MM.1S (cell line): ENCODE data around the gene ELOVL2.

Experiments
- CTCF ChIP-seq: fragments of 300-600 bp; sonication (generic); IDR thresholded peaks from 2 replicates; pipeline ENCODE4 v1.5.1; 2016; ENCODE audit warnings: antibody characterized with exemption, low read length, mixed read lengths
- EZH2 ChIP-seq: fragments of 300-600 bp; sonication (generic); optimal IDR thresholded peaks from 2 replicates; pipeline ENCODE3; 2017; ENCODE audit warnings: low read depth, mild to moderate bottlenecking, antibody characterized with exemption, low read length, mixed read lengths
- EZH2phosphoT487 ChIP-seq: fragments of 300-600 bp; sonication (generic); IDR thresholded peaks from 2 replicates; pipeline ENCODE4 v1.6.1; 2018; ENCODE audit warnings: antibody characterized with exemption, low read length

GRCh38 chr6:11002176-11002575, 41.9 kb downstream of the ELOVL2 start:
- TF ChIP-seq CTCF (no peak), EZH2phosphoT487 (no peak), EZH2 (no peak)
